Upper lobe of right lung (tissue), 1 donor: ENCODE results near the gene DEPP1. TPM values are rescaled to one million over a fixed set of nuclear protein-coding genes. Genes with fewer than 3 reads are reported as not detected.

Experiments used
- ATAC-seq: fragments of 200-7000 bp; cut with Tn5 transposase; one replicate; pipeline ENCODE4 v1.9.1; 2020; ENCODE audit warnings: mild to moderate bottlenecking, moderate library complexity
- DNase-seq: peaks from one replicate; pipeline ENCODE4 v3.0.0-alpha.2; 2020
- H3K27ac ChIP-seq: fragments of 200-600 bp; one replicate; pipeline ENCODE4 v1.8.0; 2022
- H3K27me3 ChIP-seq: fragments of 200-600 bp; one replicate; pipeline ENCODE4 v1.8.0; 2022; ENCODE audit warnings: mild to moderate bottlenecking
- H3K36me3 ChIP-seq: fragments of 200-600 bp; one replicate; pipeline ENCODE4 v1.8.0; 2022
- H3K4me1 ChIP-seq: fragments of 200-600 bp; one replicate; pipeline ENCODE4 v1.8.0; 2022
- H3K4me3 ChIP-seq: fragments of 200-600 bp; one replicate; pipeline ENCODE4 v1.8.0; 2022; ENCODE audit warnings: mild to moderate bottlenecking
- H3K9me3 ChIP-seq: fragments of 200-600 bp; one replicate; pipeline ENCODE4 v1.8.0; 2022
- CTCF ChIP-seq: fragments of 200-600 bp; IDR thresholded peaks from one replicate; pipeline ENCODE4 v1.8.0; 2022; ENCODE audit warnings: antibody characterized with exemption
- intact Hi-C: fragments of 100-400 bp; cut with DNase I; formaldehyde crosslinking; loops from one replicate; pipeline ENCODE4 v1.11.0; 2022
- total RNA-seq: library from RNA; stranded (reverse); fragmentation: NEBNext Ultra II Directional; extraction: Animal tissue kit (Norgen Biotek cat#: 25700); gene quantifications from one replicate; pipeline ENCODE4 v1.2.1, GENCODE V29; 2021
- donor health status: DM: no; HTN: yes; CAD: no; lungs with severe emphysema.

The DEPP1 gene
- total RNA-seq, 1 donor from 2014 or later, result 160 TPM

DNA sequence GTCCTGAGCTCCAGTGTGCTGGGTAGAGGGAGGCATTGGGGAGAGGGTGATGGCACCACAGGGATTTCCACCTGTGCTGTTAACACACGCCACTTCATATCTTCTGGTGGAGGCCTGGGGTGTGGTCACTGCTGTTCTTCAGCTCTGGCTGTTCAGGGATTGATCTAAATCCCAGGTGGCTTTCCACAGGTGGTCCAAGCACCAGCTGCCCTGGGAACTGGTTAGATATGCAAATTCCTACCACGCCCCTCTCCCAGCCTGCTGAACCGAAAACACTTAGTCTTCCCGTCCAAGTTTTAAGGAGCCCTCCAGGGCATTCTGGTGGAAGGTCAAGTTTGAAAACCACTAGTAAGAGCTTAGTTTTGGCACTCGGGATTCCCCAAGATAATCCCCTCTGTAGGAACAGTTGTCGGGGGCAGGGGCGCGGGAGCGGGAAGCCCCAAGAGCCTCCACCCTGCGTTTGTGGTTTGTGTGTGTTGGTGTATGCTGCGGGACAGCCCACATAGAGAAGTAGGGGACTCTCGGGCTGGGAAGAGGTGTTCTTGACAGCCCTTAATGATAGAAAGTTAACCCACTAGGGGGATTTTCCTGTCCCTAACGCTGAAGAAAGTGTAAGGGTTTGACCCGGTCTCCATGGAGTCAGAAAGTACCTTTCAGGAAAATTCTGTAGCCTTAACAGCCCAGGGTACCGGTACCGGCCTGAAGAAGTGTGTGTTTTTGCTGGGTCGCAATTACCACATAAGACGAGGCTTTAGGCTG lies 5.1 kb downstream of the DEPP1 start:
- H3K27me3 ChIP-seq, result no peaks in the 10 kb centered on the region
- no peak for DNase-seq
- peaks cover 42% of the 10 kb centered on the region for H3K4me1 ChIP-seq
- H3K4me3 ChIP-seq, result no peak overlapping the region
- ATAC-seq, result no peak
- intact Hi-C loops, result loop anchor here (5.0 kb wide), 1 partner anchor 41 kb away; no protein-coding TSS in a partner anchor
- no peaks in the 10 kb centered on the region for H3K9me3 ChIP-seq
- TF ChIP-seq CTCF, result no peak
- H3K36me3 ChIP-seq, result peaks cover 16% of the 10 kb centered on the region
- H3K27ac ChIP-seq, result peak overlapping the region; percentile 81

DNA sequence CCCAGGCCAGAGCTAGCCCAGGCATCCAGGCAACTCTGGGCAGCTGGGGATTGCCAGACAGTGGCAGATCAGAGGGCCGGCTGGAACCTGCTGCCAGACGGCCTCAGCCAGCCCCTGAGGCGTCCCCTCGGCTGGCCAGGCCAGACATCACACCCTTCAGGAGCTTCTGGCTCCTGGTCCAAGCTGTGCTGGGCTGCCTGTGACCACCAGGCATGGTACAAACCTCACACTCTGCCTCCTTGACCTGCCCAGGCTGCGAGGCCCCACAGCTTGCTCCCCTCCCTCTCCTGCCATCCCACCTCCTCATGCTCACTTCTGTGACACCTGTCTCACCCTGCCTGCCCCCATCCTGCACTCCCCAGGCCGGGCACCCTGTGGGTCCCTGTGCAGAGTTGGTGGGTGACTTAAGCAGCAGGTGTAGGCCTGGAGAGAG lies 5.7 kb downstream of the DEPP1 start:
- no peaks in the 10 kb centered on the region for H3K9me3 ChIP-seq
- no peak for TF ChIP-seq CTCF
- H3K4me1 ChIP-seq, result peaks cover 43% of the 10 kb centered on the region
- no peak overlapping the region for H3K4me3 ChIP-seq
- ATAC-seq (no peak), DNase-seq (no peak)
- peak overlapping the region; percentile 81 for H3K27ac ChIP-seq
- H3K36me3 ChIP-seq, result peaks cover 16% of the 10 kb centered on the region
- no peaks in the 10 kb centered on the region for H3K27me3 ChIP-seq
- intact Hi-C loops, result loop anchor here (5.0 kb wide), 1 partner anchor 41 kb away; no protein-coding TSS in a partner anchor

DNA sequence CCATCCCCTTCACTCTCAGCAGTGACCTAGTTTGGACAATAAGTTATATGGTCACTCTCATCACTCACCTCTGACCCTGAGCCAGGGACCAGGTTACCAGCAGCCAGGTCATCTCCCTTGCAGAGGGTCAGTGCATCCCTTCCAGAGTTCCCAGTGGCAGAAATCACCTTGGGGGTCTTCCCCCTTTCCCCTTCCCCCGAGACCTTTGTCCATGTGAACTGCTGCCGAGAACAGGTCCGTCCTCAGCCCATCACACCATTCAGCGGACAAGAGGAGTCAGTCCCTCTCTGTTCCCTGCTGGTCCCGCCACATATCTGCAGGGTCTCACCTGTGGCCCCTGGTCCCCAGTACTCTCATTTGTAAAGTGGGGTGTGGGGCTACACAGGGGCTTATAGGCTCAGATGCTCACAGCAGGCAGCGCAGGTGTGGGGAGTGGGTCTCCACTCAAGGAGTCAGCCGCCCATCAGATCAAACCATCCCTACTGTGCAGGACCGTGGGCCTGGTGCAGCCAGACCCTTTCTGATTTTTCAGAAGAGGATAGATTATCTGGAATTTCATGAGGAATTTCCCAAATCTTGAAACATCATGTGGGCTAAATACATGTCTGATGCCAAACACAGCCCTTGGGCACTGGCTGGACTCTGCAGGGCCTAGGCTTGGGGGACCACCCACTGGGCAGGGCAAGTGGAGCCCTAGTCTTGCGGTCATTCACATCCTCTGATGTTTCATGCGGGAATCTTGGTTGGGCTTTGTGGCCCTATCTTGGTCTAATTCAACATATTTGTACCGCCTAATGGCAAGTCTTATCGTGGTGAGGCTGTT lies 6.5 kb downstream of the DEPP1 start:
- peak overlapping the region; percentile 81 for H3K27ac ChIP-seq
- ATAC-seq (no peak), DNase-seq (no peak)
- peaks cover 10% of the 10 kb centered on the region for H3K36me3 ChIP-seq
- intact Hi-C loops, result loop anchor here (5.0 kb wide), 1 partner anchor 40 kb away; no protein-coding TSS in a partner anchor
- no peaks in the 10 kb centered on the region for H3K9me3 ChIP-seq
- H3K27me3 ChIP-seq, result no peaks in the 10 kb centered on the region
- H3K4me3 ChIP-seq, result no peak overlapping the region
- no peak for TF ChIP-seq CTCF
- H3K4me1 ChIP-seq, result peaks cover 40% of the 10 kb centered on the region

GRCh38 chr10:44971434-44971833 lies 7.2 kb downstream of the DEPP1 start:
- H3K4me1 ChIP-seq, result peaks cover 43% of the 10 kb centered on the region
- H3K9me3 ChIP-seq, result no peaks in the 10 kb centered on the region
- no peak for DNase-seq
- H3K4me3 ChIP-seq, result no peak overlapping the region
- no peaks in the 10 kb centered on the region for H3K27me3 ChIP-seq
- peaks cover 3% of the 10 kb centered on the region for H3K36me3 ChIP-seq
- no peak for ATAC-seq
- TF ChIP-seq CTCF, result no peak
- intact Hi-C loops, result loop anchor here (5.0 kb wide), 1 partner anchor 39 kb away; no protein-coding TSS in a partner anchor
- no peak overlapping the region for H3K27ac ChIP-seq

- Histone ChIP-seq H3K4me3 (no peak overlapping the region), H3K27ac (no peak overlapping the region), H3K4me1 (peaks cover 45% of the 10 kb centered on the region), H3K36me3 (no peaks in the 10 kb centered on the region), H3K27me3 (no peaks in the 10 kb centered on the region), H3K9me3 (no peaks in the 10 kb centered on the region)
- no peak for TF ChIP-seq CTCF
- ATAC-seq, result no peak
- no peak for DNase-seq
- intact Hi-C loops, result loop anchor here (5.0 kb wide), 1 partner anchor 39 kb away; no protein-coding TSS in a partner anchor
Measured at GRCh38 chr10:44970812-44971395, 7.7 kb downstream of the DEPP1 start.
